ENCODE measurements around the gene DDI1.

The DDI1 gene

DNA sequence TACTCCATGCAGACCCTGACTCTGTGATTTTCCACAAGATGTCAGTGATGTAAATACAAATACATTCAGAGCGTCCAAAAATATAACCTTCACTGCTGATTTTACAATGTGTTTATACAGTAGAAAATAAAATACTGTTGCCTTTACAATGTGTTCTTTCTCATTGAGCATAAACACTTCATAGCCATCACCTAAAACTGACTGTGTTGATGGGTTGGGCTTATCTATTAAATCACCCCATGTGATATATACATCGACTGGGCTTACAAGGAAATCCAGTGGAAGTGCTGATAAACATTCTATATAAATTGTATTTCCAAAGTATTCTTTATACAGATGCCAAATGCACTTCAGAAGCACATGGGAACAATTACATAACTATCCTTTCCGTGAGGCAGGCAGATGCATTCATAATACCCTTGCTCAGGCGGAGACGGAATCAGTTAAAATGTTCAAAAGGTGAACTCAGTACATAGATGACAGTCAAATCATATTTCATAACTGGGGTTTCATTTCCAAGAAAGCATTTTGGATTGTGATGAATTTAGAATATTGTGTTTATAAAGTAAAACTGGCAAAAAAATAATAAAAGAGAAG lies 27.7 kb downstream of the DDI1 start:
- TF ChIP-seq EZH2phosphoT487 (IDR thresholded peaks at IDR 0.05; ENCODE audit: borderline replicate concordance, low read length): no peak
- TF ChIP-seq, protein P1, sequence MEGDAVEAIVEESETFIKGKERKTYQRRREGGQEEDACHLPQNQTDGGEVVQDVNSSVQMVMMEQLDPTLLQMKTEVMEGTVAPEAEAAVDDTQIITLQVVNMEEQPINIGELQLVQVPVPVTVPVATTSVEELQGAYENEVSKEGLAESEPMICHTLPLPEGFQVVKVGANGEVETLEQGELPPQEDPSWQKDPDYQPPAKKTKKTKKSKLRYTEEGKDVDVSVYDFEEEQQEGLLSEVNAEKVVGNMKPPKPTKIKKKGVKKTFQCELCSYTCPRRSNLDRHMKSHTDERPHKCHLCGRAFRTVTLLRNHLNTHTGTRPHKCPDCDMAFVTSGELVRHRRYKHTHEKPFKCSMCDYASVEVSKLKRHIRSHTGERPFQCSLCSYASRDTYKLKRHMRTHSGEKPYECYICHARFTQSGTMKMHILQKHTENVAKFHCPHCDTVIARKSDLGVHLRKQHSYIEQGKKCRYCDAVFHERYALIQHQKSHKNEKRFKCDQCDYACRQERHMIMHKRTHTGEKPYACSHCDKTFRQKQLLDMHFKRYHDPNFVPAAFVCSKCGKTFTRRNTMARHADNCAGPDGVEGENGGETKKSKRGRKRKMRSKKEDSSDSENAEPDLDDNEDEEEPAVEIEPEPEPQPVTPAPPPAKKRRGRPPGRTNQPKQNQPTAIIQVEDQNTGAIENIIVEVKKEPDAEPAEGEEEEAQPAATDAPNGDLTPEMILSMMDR (IDR thresholded peaks at IDR 0.05; ENCODE audit: low read depth, low read length, poor library complexity, severe bottlenecking): no peak
- Histone ChIP-seq H3K9me2 (replicated peaks; ENCODE audit: control insufficient read depth, low read length) (no peaks in the 10 kb centered on the region), H3K4me3 (ENCODE audit: low read length) (no peak overlapping the region), H3K36me3 (ENCODE audit: control insufficient read depth, low read length) (no peaks in the 10 kb centered on the region), H3K27ac (ENCODE audit: low read depth, low read length) (no peak overlapping the region), H3K4me1 (ENCODE audit: control insufficient read depth, low read length) (no peaks in the 10 kb centered on the region), H4K20me1 (ENCODE audit: control insufficient read depth, insufficient read depth, low read depth, low read length) (no peaks in the 10 kb centered on the region), H3K4me2 (ENCODE audit: low read length) (no peak overlapping the region), H3K79me2 (ENCODE audit: control insufficient read depth, low read length) (no peaks in the 10 kb centered on the region), H3K9me3 (ENCODE audit: control insufficient read depth, insufficient read depth, low read length) (no peaks in the 10 kb centered on the region), H3K27me3 (ENCODE audit: control insufficient read depth, low read length) (no peaks in the 10 kb centered on the region), H3F3A (ENCODE audit: control insufficient read depth, insufficient read depth) (no peaks in the 10 kb centered on the region)

DNA sequence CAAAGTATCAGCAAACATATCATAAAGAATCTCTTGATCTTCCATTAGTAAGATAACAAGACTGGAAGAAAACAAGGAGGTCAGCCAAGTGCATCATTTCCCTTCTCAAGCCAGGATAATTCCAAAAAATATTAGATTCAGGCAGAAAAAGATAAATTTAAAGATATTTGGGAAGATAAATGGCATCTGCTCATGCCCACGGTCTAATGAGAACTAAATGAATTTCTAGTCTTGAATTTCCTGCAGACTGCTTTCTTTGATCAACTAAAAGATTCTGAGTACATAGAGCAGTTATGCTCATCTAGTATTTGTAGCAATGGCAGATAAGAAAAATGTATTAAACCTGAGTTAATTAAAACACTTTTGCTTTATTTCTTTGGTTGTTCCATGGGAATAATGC lies 31.1 kb downstream of the DDI1 start:
- no peaks in the 10 kb centered on the region for H3K4me1 ChIP-seq (ENCODE audit: control insufficient read depth, low read length)
- no peak overlapping the region for H3K4me3 ChIP-seq (ENCODE audit: low read length)
- no peak overlapping the region for H3K4me2 ChIP-seq (ENCODE audit: low read length)
- H3K9me2 ChIP-seq (replicated peaks; ENCODE audit: control insufficient read depth, low read length): no peaks in the 10 kb centered on the region
- H3K36me3 ChIP-seq (ENCODE audit: control insufficient read depth, low read length): no peaks in the 10 kb centered on the region
- no peaks in the 10 kb centered on the region for H3K9me3 ChIP-seq (ENCODE audit: control insufficient read depth, insufficient read depth, low read length)
- no peaks in the 10 kb centered on the region for H3K27me3 ChIP-seq (ENCODE audit: control insufficient read depth, low read length)
- H3K79me2 ChIP-seq (ENCODE audit: control insufficient read depth, low read length): no peaks in the 10 kb centered on the region
- TF ChIP-seq EZH2phosphoT487 (IDR thresholded peaks at IDR 0.05; ENCODE audit: borderline replicate concordance, low read length): no peak
- TF ChIP-seq, protein P1 (IDR thresholded peaks at IDR 0.05; ENCODE audit: low read depth, low read length, poor library complexity, severe bottlenecking): no peak
- H4K20me1 ChIP-seq (ENCODE audit: control insufficient read depth, insufficient read depth, low read depth, low read length): no peaks in the 10 kb centered on the region
- H3F3A ChIP-seq (ENCODE audit: control insufficient read depth, insufficient read depth): no peaks in the 10 kb centered on the region
- H3K27ac ChIP-seq (ENCODE audit: low read depth, low read length): no peak overlapping the region

DNA sequence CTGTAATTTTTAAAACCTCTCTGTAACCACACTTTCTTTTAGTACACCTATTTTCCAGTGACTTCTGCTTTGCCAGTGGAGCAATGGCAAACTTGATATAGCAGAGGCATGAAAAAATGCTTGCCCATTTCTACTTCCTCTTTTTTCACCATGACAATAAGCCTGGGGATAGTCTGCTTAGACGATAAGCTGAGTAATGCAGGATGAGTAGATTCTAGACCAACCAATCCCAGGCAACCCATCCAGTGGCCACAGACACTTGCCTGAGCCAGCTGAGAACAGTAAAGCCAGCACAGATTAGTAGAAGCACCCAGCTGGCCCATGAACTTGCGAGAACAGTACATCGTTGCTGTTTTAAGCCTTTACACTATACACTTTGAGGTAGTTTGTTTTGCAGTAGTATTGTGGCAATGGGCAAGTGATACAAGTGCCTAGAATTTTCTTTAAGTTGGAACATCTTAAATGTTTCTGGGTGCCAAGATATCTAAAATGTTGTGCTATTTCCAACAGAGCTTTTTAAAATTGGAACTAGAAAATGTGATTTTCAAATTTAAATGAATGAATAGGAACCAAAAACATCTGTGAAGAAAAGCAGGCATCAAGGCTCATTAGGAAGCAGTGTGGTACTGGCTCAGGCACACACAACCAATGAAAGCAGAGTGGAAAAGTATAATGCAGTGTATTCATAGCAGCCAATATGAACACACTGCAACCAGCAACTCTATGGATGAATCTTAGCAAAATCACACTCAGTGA lies 37.7 kb downstream of the DDI1 start:
- Histone ChIP-seq H3K4me3 (ENCODE audit: low read length) (no peak overlapping the region), H3K27me3 (ENCODE audit: control insufficient read depth, low read length) (no peaks in the 10 kb centered on the region), H3K4me1 (ENCODE audit: control insufficient read depth, low read length) (peaks cover 12% of the 10 kb centered on the region), H3K4me2 (ENCODE audit: low read length) (no peak overlapping the region), H3K27ac (ENCODE audit: low read depth, low read length) (no peak overlapping the region), H3F3A (ENCODE audit: control insufficient read depth, insufficient read depth) (no peaks in the 10 kb centered on the region), H3K9me3 (ENCODE audit: control insufficient read depth, insufficient read depth, low read length) (no peaks in the 10 kb centered on the region), H4K20me1 (ENCODE audit: control insufficient read depth, insufficient read depth, low read depth, low read length) (no peaks in the 10 kb centered on the region), H3K36me3 (ENCODE audit: control insufficient read depth, low read length) (no peaks in the 10 kb centered on the region), H3K9me2 (replicated peaks; ENCODE audit: control insufficient read depth, low read length) (no peaks in the 10 kb centered on the region), H3K79me2 (ENCODE audit: control insufficient read depth, low read length) (no peaks in the 10 kb centered on the region)
- TF ChIP-seq, protein P1 (IDR thresholded peaks at IDR 0.05; ENCODE audit: low read depth, low read length, poor library complexity, severe bottlenecking): no peak
- no peak for TF ChIP-seq EZH2phosphoT487 (IDR thresholded peaks at IDR 0.05; ENCODE audit: borderline replicate concordance, low read length)
